A673 (cell line): Measurements from ENCODE around the gene STX4.

Experiments
- EZH2 ChIP-seq: fragments of 200-600 bp; sonication (generic); IDR thresholded peaks from 2 replicates; pipeline ENCODE4 v1.6.1; 2017; ENCODE audit warnings: borderline replicate concordance, low read depth, mild to moderate bottlenecking, mixed read lengths, antibody characterized with exemption, low read length; ENCODE audit not compliant: poor library complexity, severe bottlenecking
- TF ChIP-seq, protein P1 (sequence below): fragments of 300-800, 200-600 bp; sonication (generic); conservative IDR thresholded peaks from 2 replicates; pipeline ENCODE4 v1.5.1; 2017; ENCODE audit warnings: low read depth, mild to moderate bottlenecking, antibody characterized with exemption, low read length, moderate library complexity, mixed read lengths

DNA sequence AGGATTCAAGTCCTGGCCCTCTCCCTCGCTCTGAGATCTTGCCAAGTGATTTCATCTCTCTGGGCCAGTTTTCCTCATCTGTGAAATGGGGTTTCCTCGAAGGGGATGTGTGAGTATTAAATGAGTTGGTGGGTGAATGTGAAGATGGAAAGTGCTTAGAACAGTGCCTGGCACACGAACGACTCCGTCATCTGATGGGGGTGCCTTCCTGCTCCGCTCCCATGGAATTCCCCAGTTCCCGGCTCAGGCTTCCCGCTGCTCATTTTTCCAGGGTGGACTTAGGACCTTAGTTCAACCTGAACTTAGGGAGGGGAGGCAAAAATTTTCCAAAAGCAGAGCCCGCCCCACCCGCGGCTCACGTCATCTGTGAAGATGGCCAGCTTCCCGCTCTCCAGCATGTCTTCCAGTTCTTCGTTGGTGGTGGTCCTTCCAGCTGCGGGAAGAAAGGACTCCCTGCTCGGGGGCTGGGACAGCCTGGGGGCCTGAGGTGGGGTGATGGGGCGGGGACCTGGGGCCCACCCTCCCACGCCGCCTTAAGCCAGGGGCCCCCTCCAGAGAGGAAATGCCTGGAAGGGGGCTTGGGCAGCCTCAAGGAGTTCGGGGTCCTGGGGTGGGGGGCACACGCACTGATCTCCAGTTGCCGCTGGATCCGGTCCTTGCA is 36.9 kb upstream of the STX4 start:
- TF ChIP-seq, protein P1, sequence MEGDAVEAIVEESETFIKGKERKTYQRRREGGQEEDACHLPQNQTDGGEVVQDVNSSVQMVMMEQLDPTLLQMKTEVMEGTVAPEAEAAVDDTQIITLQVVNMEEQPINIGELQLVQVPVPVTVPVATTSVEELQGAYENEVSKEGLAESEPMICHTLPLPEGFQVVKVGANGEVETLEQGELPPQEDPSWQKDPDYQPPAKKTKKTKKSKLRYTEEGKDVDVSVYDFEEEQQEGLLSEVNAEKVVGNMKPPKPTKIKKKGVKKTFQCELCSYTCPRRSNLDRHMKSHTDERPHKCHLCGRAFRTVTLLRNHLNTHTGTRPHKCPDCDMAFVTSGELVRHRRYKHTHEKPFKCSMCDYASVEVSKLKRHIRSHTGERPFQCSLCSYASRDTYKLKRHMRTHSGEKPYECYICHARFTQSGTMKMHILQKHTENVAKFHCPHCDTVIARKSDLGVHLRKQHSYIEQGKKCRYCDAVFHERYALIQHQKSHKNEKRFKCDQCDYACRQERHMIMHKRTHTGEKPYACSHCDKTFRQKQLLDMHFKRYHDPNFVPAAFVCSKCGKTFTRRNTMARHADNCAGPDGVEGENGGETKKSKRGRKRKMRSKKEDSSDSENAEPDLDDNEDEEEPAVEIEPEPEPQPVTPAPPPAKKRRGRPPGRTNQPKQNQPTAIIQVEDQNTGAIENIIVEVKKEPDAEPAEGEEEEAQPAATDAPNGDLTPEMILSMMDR = no peak
- no peak for TF ChIP-seq EZH2
